Hepatocyte (in vitro differentiated cells): Measurements from ENCODE around the gene HPS3. TPM values are rescaled to one million over a fixed set of nuclear protein-coding genes. Genes with fewer than 3 reads are reported as not detected.

Experiments used
- DNase-seq: peaks from one replicate; pipeline ENCODE4 v3.0.0-alpha.2; 2016; ENCODE audit warnings: low spot score
- H2AFZ ChIP-seq: fragments of 200-600 bp; sonication (generic); 2 replicates; pipeline ENCODE4 v1.6.0; 2016; ENCODE audit warnings: antibody characterized with exemption, mild to moderate bottlenecking
- H3K27ac ChIP-seq: fragments of 200-600 bp; sonication (generic); 2 replicates; pipeline ENCODE4 v1.5.1; 2016; ENCODE audit warnings: mild to moderate bottlenecking
- H3K27me3 ChIP-seq: fragments of 200-600 bp; sonication (generic); 2 replicates; pipeline ENCODE4 v1.6.1; 2016
- H3K36me3 ChIP-seq: fragments of 200-600 bp; sonication (generic); replicated peaks from 2 replicates; pipeline ENCODE4 v1.5.1; 2016; ENCODE audit warnings: low read depth; ENCODE audit not compliant: insufficient read depth
- H3K4me1 ChIP-seq: fragments of 200-600 bp; sonication (generic); 2 replicates; pipeline ENCODE4 v1.5.1; 2016; ENCODE audit warnings: mild to moderate bottlenecking, moderate library complexity; ENCODE audit not compliant: insufficient read depth
- H3K4me2 ChIP-seq: fragments of 200-600 bp; sonication (generic); 2 replicates; pipeline ENCODE4 v1.6.0; 2016
- H3K4me3 ChIP-seq: fragments of 200-600 bp; sonication (generic); 2 replicates; pipeline ENCODE4 v1.5.1; 2016; ENCODE audit warnings: mild to moderate bottlenecking
- H3K79me2 ChIP-seq: fragments of 200-600 bp; sonication (generic); 2 replicates; pipeline ENCODE4 v1.6.0; 2017; ENCODE audit warnings: mild to moderate bottlenecking
- H3K9me2 ChIP-seq: fragments of 200-600 bp; sonication (generic); replicated peaks from 2 replicates; pipeline ENCODE4 v1.6.0; 2017; ENCODE audit warnings: mild to moderate bottlenecking; ENCODE audit not compliant: insufficient read depth
- H3K9me3 ChIP-seq: fragments of 200-600 bp; sonication (generic); 2 replicates; pipeline ENCODE4 v1.5.1; 2016; ENCODE audit warnings: low read depth, mild to moderate bottlenecking
- H4K20me1 ChIP-seq: fragments of 200-600 bp; sonication (generic); 2 replicates; pipeline ENCODE4 v1.6.0; 2016; ENCODE audit warnings: mild to moderate bottlenecking; ENCODE audit not compliant: insufficient read depth, poor library complexity, severe bottlenecking
- EZH2 ChIP-seq: fragments of 200-600 bp; sonication (generic); IDR thresholded peaks from 2 replicates; pipeline ENCODE4 v1.6.1; 2016; ENCODE audit warnings: antibody characterized with exemption, mild to moderate bottlenecking, borderline replicate concordance
- EZH2phosphoT487 ChIP-seq: fragments of 200-600 bp; sonication (generic); IDR thresholded peaks from one replicate; pipeline ENCODE4 v1.6.1; 2018; ENCODE audit warnings: antibody characterized with exemption, mild to moderate bottlenecking, low read depth, moderate library complexity; ENCODE audit not compliant: unreplicated experiment, severe bottlenecking
- WGBS: methylation state at CpG from one replicate; pipeline ENCODE4 v1.1.6; 2016; ENCODE audit warnings: low lambda C conversion rate; ENCODE audit errors: missing lambda C conversion rate; 5-methylcytosine and 5-hydroxymethylcytosine counted together
- polyA plus RNA-seq: library from polyadenylated mRNA; unstranded; fragments of >200 nt; fragmentation: Nextera tagmentation; extraction: Ambion mirVana; gene quantifications from 2 replicates; pipeline ENCODE4 v1.2.1, GENCODE V29; 2016
- total RNA-seq: library from RNA; depleted of rRNA; stranded (reverse); fragments of >200 nt; gene quantifications from 2 replicates; pipeline ENCODE4 v1.2.3, GENCODE V29; 2014
- TF ChIP-seq, protein P1 (sequence below): fragments of 200-600 bp; sonication (generic); IDR thresholded peaks from 2 replicates; pipeline ENCODE4 v1.5.1; 2016; ENCODE audit warnings: antibody characterized with exemption, mild to moderate bottlenecking; ENCODE audit not compliant: poor library complexity

Gene HPS3
- total and polyA plus RNA-seq, 2 experiments from 2014 or later: 14.1 to 24.2 TPM

DNA sequence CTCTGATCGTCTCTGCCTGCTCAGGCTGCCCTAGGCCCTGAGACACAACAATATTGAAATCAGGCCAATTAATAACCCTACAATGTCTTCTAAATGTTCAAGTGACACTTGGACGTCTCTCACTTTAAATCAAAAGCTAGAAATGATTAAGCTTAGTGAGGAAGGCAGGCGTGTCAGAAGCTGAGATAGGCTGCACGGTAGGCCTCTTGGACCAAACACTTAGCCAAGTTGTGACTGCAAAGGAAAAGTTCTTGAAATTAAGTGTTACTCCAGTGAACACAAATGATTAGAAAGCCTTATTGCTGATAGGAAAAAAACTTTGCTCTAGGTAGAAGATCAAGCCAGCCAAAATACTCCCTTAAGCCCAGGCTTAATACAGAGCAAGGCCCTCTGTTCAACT lies 2.2 kb downstream of the HPS3 start:
- peaks cover 62% of the 10 kb centered on the region for H3K79me2 ChIP-seq
- H3K4me2 ChIP-seq: peak overlapping the region; percentile 82
- TF ChIP-seq, protein P1, sequence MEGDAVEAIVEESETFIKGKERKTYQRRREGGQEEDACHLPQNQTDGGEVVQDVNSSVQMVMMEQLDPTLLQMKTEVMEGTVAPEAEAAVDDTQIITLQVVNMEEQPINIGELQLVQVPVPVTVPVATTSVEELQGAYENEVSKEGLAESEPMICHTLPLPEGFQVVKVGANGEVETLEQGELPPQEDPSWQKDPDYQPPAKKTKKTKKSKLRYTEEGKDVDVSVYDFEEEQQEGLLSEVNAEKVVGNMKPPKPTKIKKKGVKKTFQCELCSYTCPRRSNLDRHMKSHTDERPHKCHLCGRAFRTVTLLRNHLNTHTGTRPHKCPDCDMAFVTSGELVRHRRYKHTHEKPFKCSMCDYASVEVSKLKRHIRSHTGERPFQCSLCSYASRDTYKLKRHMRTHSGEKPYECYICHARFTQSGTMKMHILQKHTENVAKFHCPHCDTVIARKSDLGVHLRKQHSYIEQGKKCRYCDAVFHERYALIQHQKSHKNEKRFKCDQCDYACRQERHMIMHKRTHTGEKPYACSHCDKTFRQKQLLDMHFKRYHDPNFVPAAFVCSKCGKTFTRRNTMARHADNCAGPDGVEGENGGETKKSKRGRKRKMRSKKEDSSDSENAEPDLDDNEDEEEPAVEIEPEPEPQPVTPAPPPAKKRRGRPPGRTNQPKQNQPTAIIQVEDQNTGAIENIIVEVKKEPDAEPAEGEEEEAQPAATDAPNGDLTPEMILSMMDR: no peak
- TF ChIP-seq EZH2 (no peak), EZH2phosphoT487 (no peak)
- H3K36me3 ChIP-seq: no peaks in the 10 kb centered on the region
- H3K4me1 ChIP-seq: peaks cover 18% of the 10 kb centered on the region
- 72% methylated on average over 4 of the region's 4 CpGs for WGBS
- peak overlapping the region; percentile 28 for H3K27ac ChIP-seq
- H3K27me3 ChIP-seq: no peaks in the 10 kb centered on the region
- H2AFZ ChIP-seq: no peak overlapping the region
- H4K20me1 ChIP-seq: no peaks in the 10 kb centered on the region
- H3K4me3 ChIP-seq: no peak overlapping the region
- H3K9me2 ChIP-seq: no peaks in the 10 kb centered on the region
- DNase-seq: no peak
- no peaks in the 10 kb centered on the region for H3K9me3 ChIP-seq

DNA sequence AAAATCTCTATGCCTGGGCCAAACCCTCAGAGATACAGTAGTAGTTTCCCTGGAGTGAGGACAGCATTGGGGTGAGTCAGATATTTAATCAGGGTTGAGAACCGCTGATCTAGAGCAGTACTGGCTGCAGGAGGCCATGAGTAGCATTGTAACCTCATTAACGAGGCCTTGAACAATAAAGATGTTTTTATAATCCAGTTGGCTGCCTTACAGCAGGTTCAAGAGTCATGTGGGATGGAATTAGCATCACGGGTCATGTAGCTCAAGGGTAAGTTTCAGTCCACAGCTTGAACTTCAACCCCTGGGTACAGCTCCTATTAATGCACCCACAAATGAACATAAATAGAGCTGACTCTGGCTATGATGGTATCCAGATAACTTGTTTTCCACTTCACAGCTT lies 5.1 kb downstream of the HPS3 start:
- no peak overlapping the region for H3K4me2 ChIP-seq
- H3K27me3 ChIP-seq: no peaks in the 10 kb centered on the region
- no peaks in the 10 kb centered on the region for H3K36me3 ChIP-seq
- peaks cover 18% of the 10 kb centered on the region for H3K4me1 ChIP-seq
- WGBS: 75% methylated on average over 3 of the region's 3 CpGs
- peak overlapping the region; percentile 17 for H3K27ac ChIP-seq
- peaks cover 68% of the 10 kb centered on the region for H3K79me2 ChIP-seq
- DNase-seq: peak; percentile 17
- no peak overlapping the region for H3K4me3 ChIP-seq
- no peaks in the 10 kb centered on the region for H4K20me1 ChIP-seq
- no peaks in the 10 kb centered on the region for H3K9me3 ChIP-seq
- no peaks in the 10 kb centered on the region for H3K9me2 ChIP-seq
- TF ChIP-seq EZH2phosphoT487: no peak
- TF ChIP-seq EZH2: no peak
- TF ChIP-seq, protein P1: no peak
- no peak overlapping the region for H2AFZ ChIP-seq

DNA sequence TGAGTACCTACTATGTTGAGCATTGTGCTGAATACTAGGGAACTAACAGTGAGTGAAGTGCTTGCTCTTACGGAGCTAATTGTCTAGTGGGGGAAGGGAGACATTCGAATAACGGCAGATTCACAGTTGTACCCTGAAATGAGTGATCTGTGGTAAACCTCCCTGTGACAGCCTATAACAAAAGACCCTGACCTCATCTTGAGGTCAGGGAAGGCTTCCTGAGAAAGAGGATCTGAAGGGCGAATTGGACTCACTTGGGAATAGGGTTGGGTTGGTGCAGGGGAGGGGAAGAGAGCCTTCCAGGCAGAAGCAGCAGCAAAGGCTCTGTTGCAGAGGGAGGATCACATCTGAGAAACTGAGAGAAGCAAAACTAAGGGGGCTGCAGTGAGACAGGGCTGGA lies 13.2 kb downstream of the HPS3 start:
- Histone ChIP-seq H4K20me1 (no peaks in the 10 kb centered on the region), H3K4me1 (no peaks in the 10 kb centered on the region), H3K79me2 (peaks cover 2% of the 10 kb centered on the region), H2AFZ (no peak overlapping the region), H3K4me3 (no peak overlapping the region), H3K4me2 (no peak overlapping the region), H3K9me2 (no peaks in the 10 kb centered on the region), H3K27me3 (no peaks in the 10 kb centered on the region), H3K9me3 (no peaks in the 10 kb centered on the region), H3K27ac (no peak overlapping the region), H3K36me3 (no peaks in the 10 kb centered on the region)
- WGBS: 94% methylated on average over 4 of the region's 4 CpGs
- TF ChIP-seq EZH2phosphoT487 (no peak), EZH2 (no peak)
- TF ChIP-seq, protein P1: no peak
- no peak for DNase-seq

DNA sequence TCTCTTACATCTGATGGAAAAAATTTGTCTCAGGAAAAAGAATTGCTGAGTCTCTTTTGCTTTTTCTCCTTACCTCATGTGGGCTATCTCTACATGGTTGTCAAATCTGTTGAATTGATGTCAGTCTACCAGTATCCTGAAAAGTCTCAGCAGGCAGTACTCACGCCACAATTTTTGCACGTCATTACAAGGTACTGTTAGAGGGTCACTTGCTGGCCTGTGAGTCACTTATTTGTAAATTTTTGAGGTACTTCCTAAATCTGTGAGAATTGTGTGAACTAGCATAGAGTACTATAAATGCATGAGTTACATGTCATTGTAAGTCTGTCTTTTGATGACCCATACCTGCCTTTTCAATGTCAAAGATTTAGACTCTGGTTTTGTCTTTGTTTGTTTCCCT lies 15.9 kb downstream of the HPS3 start:
- Histone ChIP-seq H3K9me3 (no peaks in the 10 kb centered on the region), H3K4me2 (no peak overlapping the region), H3K27me3 (no peaks in the 10 kb centered on the region), H3K79me2 (no peaks in the 10 kb centered on the region), H3K4me3 (no peak overlapping the region), H3K27ac (no peak overlapping the region), H2AFZ (no peak overlapping the region), H4K20me1 (no peaks in the 10 kb centered on the region), H3K9me2 (no peaks in the 10 kb centered on the region), H3K36me3 (no peaks in the 10 kb centered on the region), H3K4me1 (no peaks in the 10 kb centered on the region)
- no peak for DNase-seq
- TF ChIP-seq EZH2phosphoT487 (no peak), EZH2 (no peak)
- TF ChIP-seq, protein P1: no peak
- WGBS: 84% methylated on average over 2 of the region's 2 CpGs
